Measurements from ENCODE around the gene C9orf78. TPM values are rescaled to one million over a fixed set of nuclear protein-coding genes. Genes with fewer than 3 reads are reported as not detected.
A peak's percentile ranks its signal among the peaks of the same experiment; 100 is the strongest.

The C9orf78 gene
- total and polyA plus RNA-seq, 9 of the 15 experiments (the other 6 are each of a cell fraction or from before 2014, with no cell fraction given): 94.6 to 266 (median 202) TPM

DNA sequence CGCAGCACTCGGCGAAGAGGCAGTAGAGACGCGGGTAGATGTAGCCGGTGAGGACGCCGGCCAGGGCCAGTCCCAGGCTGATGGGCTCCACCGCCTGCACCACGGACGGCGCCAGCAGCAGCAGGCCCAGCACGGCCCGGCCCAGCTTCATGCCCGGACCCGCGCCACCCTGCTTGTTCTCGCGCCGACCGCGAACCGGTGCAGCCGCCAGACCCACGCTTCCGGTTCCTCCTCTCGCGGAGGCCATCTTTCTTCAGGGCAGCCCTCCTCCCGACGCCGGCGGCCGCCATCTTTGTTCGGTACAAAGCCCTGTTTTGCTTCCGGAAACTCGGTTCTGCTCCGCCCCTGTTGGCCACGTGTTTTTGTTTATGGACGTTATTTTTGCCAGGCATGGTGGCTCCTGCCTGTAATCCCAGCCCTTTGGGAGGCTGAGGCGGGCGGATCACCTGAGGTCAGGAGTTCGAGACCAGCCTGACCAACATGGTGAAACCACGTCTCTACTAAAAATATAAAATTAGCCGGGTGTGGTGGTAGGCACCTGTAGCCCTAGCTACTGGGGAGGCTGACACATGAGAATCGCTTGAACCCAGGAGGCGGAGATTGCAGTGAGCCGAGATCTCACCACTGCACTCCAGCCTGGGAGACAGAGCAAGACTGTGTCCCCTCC, 11.0 kb downstream of the C9orf78 start, which contains the start of gene TOR1A (continued):
- TF ChIP-seq, protein P1, sequence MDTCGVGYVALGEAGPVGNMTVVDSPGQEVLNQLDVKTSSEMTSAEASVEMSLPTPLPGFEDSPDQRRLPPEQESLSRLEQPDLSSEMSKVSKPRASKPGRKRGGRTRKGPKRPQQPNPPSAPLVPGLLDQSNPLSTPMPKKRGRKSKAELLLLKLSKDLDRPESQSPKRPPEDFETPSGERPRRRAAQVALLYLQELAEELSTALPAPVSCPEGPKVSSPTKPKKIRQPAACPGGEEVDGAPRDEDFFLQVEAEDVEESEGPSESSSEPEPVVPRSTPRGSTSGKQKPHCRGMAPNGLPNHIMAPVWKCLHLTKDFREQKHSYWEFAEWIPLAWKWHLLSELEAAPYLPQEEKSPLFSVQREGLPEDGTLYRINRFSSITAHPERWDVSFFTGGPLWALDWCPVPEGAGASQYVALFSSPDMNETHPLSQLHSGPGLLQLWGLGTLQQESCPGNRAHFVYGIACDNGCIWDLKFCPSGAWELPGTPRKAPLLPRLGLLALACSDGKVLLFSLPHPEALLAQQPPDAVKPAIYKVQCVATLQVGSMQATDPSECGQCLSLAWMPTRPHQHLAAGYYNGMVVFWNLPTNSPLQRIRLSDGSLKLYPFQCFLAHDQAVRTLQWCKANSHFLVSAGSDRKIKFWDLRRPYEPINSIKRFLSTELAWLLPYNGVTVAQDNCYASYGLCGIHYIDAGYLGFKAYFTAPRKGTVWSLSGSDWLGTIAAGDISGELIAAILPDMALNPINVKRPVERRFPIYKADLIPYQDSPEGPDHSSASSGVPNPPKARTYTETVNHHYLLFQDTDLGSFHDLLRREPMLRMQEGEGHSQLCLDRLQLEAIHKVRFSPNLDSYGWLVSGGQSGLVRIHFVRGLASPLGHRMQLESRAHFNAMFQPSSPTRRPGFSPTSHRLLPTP (IDR thresholded peaks at IDR 0.05; ENCODE audit: borderline replicate concordance, extremely low read depth, insufficient read length): peak; percentile 75
- TF ChIP-seq TBL1XR1 (IDR thresholded peaks at IDR 0.05; ENCODE audit: low read length in 2 of 2): peak; percentile 38 to 72; a peak in 2 of 4 replicates
- peak; percentile 78 for TF ChIP-seq ZNF232 (CRISPR knock-in tag; IDR thresholded peaks at IDR 0.05)
- peak; percentile 92; the same call in 1 of the 2 replicates for TF ChIP-seq KLF1 (tag; IDR thresholded peaks at IDR 0.05)
- TF ChIP-seq MYC (IDR thresholded peaks at IDR 0.05; ENCODE audit: low read depth, low read length): peak; percentile 95
- TF ChIP-seq MYC (CRISPR knock-in tag; IDR thresholded peaks at IDR 0.05; ENCODE audit: borderline replicate concordance, low read depth): peak; percentile 79; the same call in 1 of the 2 replicates
- TF ChIP-seq DIDO1 (tag; IDR thresholded peaks at IDR 0.05; ENCODE audit: low read depth): peak; percentile 86
- 0 out of 2 replicates have a peak, but pooled peaks have one; percentile 84 for TF ChIP-seq ZNF584 (CRISPR knock-in tag; IDR thresholded peaks at IDR 0.05; ENCODE audit: low read depth)
- no peak for TF ChIP-seq SMAD2 (IDR thresholded peaks at IDR 0.05; ENCODE audit: low read depth, low read length)
- peak in 1 of 2 experiments; percentile 87; a peak in 1 of 4 replicates for TF ChIP-seq KDM4B (IDR thresholded peaks at IDR 0.05; ENCODE audit: borderline replicate concordance in 2 of 2, low read depth in 1 of 2)
- TF ChIP-seq KDM5B (IDR thresholded peaks at IDR 0.05; ENCODE audit: insufficient replicate concordance, low read depth, low read length): peak; percentile 95
- TF ChIP-seq ZNF586 (CRISPR knock-in tag; conservative IDR thresholded peaks at IDR 0.05): no peak
- peak; percentile 83 for TF ChIP-seq HDAC8 (tag; IDR thresholded peaks at IDR 0.05)
- TF ChIP-seq CXXC5 (CRISPR knock-in tag; IDR thresholded peaks at IDR 0.05): peak; percentile 89
- peak; percentile 85 for TF ChIP-seq GATAD2A (IDR thresholded peaks at IDR 0.05)
- TF ChIP-seq TRIM24 (IDR thresholded peaks at IDR 0.05): peak in 1 of 2 experiments; percentile 44; a peak in 2 of 4 replicates
- peak; percentile 64 for TF ChIP-seq FIP1L1 (IDR thresholded peaks at IDR 0.05; ENCODE audit: low read depth, low read length, poor library complexity, severe bottlenecking)
- 0 out of 2 replicates have a peak, but pooled peaks have one; percentile 72 for TF ChIP-seq ZC3H11A (IDR thresholded peaks at IDR 0.05; ENCODE audit: low read depth, low read length)
- TF ChIP-seq ILF3 (IDR thresholded peaks at IDR 0.05; ENCODE audit: borderline replicate concordance): no peak
- no peak for TF ChIP-seq MED1 (CRISPR knock-in tag; IDR thresholded peaks at IDR 0.05; ENCODE audit: borderline replicate concordance)
- peak; percentile 55 for TF ChIP-seq ARID1B (IDR thresholded peaks at IDR 0.05)
- peak; percentile 87 for TF ChIP-seq SMAD4 (CRISPR knock-in tag; conservative IDR thresholded peaks at IDR 0.05)
- no peak; a peak in 2 of 4 replicates for TF ChIP-seq RAD21 (CRISPR knock-in tag; conservative IDR thresholded peaks at IDR 0.05 in 1 of 2, IDR thresholded peaks at IDR 0.05 in 1 of 2)
- TF ChIP-seq, protein P2, sequence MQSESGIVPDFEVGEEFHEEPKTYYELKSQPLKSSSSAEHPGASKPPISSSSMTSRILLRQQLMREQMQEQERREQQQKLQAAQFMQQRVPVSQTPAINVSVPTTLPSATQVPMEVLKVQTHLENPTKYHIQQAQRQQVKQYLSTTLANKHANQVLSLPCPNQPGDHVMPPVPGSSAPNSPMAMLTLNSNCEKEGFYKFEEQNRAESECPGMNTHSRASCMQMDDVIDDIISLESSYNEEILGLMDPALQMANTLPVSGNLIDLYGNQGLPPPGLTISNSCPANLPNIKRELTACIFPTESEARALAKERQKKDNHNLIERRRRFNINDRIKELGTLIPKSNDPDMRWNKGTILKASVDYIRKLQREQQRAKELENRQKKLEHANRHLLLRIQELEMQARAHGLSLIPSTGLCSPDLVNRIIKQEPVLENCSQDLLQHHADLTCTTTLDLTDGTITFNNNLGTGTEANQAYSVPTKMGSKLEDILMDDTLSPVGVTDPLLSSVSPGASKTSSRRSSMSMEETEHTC (IDR thresholded peaks at IDR 0.05): peak; percentile 23; the same call in 1 of the 2 replicates
